WERI-Rb-1 (cell line): ENCODE data around the gene WDR89.
"Not testable (repeated sequence)": the region's sequence is repeated elsewhere in the genome, so short reads cannot be mapped to it uniquely, and the experiment has no call there.

ENCODE experiments used
- DNase-seq: peaks from one replicate; pipeline ENCODE4 v3.0.0-alpha.2; 2020
- H3K27ac ChIP-seq: fragments of 250-450 bp; sonication (Bioruptor Pico); 2 replicates; pipeline ENCODE4 v1.5.1; 2020; ENCODE audit warnings: mild to moderate bottlenecking, moderate library complexity
- H3K27me3 ChIP-seq: fragments of 250-450 bp; sonication (Bioruptor Pico); 2 replicates; pipeline ENCODE4 v1.5.1; 2021; ENCODE audit warnings: mild to moderate bottlenecking, low read depth, moderate library complexity; ENCODE audit not compliant: insufficient read depth, severe bottlenecking
- H3K36me3 ChIP-seq: fragments of 250-450 bp; sonication (Bioruptor Pico); 2 replicates; pipeline ENCODE4 v1.5.1; 2020; ENCODE audit warnings: mild to moderate bottlenecking, moderate library complexity
- H3K4me3 ChIP-seq: 2 replicates; pipeline ENCODE4 v1.5.1; 2011; ENCODE audit warnings: low read depth, mild to moderate bottlenecking, control low read depth, low read length
- H3K9me3 ChIP-seq: fragments of 250-450 bp; sonication (Bioruptor Pico); 2 replicates; pipeline ENCODE4 v1.5.1; 2021; ENCODE audit warnings: mild to moderate bottlenecking, moderate library complexity; ENCODE audit not compliant: severe bottlenecking
- CTCF ChIP-seq: IDR thresholded peaks from 2 replicates; pipeline ENCODE4 v1.5.1; 2011; ENCODE audit warnings: low read depth, mild to moderate bottlenecking, control low read depth, inconsistent platforms, low read length

The WDR89 gene

GRCh38 chr14:63642229-63642611 lies 549 bp upstream of the WDR89 start:
- Histone ChIP-seq H3K27ac (peak overlapping the region; percentile 92), H3K9me3 (peaks cover 4% of the 10 kb centered on the region)
- peak; percentile 78 for DNase-seq

DNA sequence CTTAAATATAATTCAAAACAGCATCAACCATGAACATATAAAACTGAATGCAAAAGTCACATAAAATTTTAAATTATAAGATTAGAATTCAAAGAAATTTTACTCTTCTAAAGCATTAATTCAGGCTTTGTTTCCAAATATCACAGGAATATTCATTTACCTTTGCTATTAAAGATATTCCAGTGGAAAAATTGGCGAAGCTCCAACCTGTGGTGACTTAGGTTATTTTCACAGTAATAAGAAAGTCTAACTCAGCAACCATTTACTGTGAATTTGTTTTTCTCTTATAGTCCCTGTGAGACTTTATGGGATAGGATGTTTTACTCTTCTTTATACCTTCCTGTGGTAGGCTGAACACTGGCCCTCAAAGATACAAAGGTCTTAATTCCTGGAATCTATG lies 3.2 kb downstream of the WDR89 start:
- no peak overlapping the region for H3K27ac ChIP-seq
- DNase-seq: no peak
- H3K9me3 ChIP-seq: peaks cover 7% of the 10 kb centered on the region
- TF ChIP-seq CTCF: no peak
- no peak overlapping the region for H3K4me3 ChIP-seq
- peaks cover 9% of the 10 kb centered on the region for H3K36me3 ChIP-seq
- no peaks in the 10 kb centered on the region for H3K27me3 ChIP-seq

More at GRCh38 chr14:63642229-63642611, 549 bp upstream of the WDR89 start:
- H3K36me3 ChIP-seq: peaks cover 9% of the 10 kb centered on the region
- peak overlapping the region; percentile 93 for H3K4me3 ChIP-seq
- H3K27me3 ChIP-seq: no peaks in the 10 kb centered on the region
- TF ChIP-seq CTCF: no peak

DNA sequence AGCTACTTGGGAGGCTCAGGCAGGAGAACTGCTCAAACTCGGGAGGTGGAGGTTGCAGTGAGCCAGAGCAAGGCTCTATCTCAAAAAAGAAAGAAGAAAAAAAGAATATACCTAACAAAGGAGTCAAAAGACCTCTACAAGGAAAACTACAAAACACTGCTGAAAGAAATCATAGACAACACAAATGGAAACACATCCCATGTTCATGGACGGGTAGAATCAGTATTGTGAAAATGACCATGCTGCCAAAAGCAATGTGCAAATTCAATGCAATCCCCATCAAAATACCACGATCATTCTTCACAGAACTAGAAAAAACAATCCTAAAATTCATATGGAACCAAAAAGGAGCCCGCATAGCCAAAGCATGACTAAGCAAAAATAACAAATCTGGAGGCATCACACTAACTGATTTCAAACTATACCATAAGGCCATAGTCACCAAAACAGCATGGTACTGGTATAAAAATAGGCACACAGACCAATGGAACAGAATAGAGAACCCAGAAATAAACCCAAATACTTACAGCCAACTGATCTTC lies 5.5 kb downstream of the WDR89 start:
- not testable (repeated sequence) for H3K4me3 ChIP-seq, DNase-seq, H3K27me3 ChIP-seq, H3K36me3 ChIP-seq, H3K27ac ChIP-seq, H3K9me3 ChIP-seq

- H3K9me3 ChIP-seq: peaks cover 7% of the 10 kb centered on the region
- H3K4me3 ChIP-seq: no peak overlapping the region
- no peak for DNase-seq
- no peak for TF ChIP-seq CTCF
- H3K36me3 ChIP-seq: peaks cover 3% of the 10 kb centered on the region
- no peak overlapping the region for H3K27ac ChIP-seq
- no peaks in the 10 kb centered on the region for H3K27me3 ChIP-seq
Observed at GRCh38 chr14:63633801-63634200, 7.9 kb downstream of the WDR89 start.

DNA sequence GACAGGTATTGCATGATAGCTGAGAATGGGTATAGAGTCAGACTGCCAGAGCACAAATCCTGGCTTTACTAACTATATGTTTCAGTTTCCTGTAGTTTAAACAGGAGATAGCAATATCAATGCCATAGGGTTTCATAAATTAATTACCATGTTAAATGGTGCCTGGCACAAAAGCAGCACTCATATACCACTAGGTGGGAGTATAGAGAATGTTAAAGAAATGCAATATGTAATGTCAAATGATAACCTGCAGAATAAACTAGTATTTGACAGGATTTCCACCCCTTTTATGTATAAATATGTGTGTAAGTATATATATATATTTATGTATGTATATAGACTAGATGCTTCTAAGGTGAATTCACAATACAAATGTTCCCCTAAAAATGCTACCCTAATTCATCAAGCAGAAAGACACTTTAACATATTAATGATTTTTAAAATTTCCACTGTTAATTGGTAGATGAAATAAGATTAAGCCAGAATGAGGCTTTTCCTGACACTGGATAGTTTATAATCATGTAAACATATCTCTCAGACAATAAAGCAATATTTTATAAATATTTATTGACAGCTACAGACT lies 8.6 kb downstream of the WDR89 start:
- H3K9me3 ChIP-seq: peaks cover 7% of the 10 kb centered on the region
- no peak for DNase-seq
- 0 out of 2 replicates have a peak, but pooled peaks have one; percentile 8 for TF ChIP-seq CTCF
- H3K4me3 ChIP-seq: no peak overlapping the region
- H3K36me3 ChIP-seq: no peaks in the 10 kb centered on the region
- no peaks in the 10 kb centered on the region for H3K27me3 ChIP-seq
- no peak overlapping the region for H3K27ac ChIP-seq

DNA sequence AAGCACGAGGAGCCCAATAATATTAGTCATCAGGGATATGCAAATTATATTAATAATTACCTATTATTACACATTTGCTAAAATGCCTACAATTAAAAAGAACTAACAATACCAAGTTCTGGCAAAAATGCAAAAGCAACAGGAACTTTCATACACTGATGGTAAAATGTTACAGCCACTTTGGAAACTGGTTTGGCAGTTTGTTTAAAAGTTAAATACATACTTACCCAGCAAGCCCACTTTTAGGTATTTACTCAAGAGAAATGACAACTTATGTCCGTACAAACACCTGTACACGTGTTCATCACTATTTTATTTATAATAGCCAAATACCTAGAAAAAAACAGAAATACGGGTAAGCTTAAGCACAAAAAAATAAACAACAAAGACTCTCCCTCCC lies 17.0 kb downstream of the WDR89 start:
- Histone ChIP-seq H3K27ac (no peak overlapping the region), H3K4me3 (no peak overlapping the region), H3K27me3 (no peaks in the 10 kb centered on the region), H3K36me3 (peaks cover 4% of the 10 kb centered on the region), H3K9me3 (no peaks in the 10 kb centered on the region)
- no peak for DNase-seq
- no peak for TF ChIP-seq CTCF
